ENCODE data around the gene NELFCD. TPM values are rescaled to one million over a fixed set of nuclear protein-coding genes. Genes with fewer than 3 reads are reported as not detected.

Gene NELFCD
- total and polyA plus RNA-seq, 9 of the 15 experiments (the other 6 are each of a cell fraction or from before 2014, with no cell fraction given) = 11.7 to 163 (median 96.5) TPM

DNA sequence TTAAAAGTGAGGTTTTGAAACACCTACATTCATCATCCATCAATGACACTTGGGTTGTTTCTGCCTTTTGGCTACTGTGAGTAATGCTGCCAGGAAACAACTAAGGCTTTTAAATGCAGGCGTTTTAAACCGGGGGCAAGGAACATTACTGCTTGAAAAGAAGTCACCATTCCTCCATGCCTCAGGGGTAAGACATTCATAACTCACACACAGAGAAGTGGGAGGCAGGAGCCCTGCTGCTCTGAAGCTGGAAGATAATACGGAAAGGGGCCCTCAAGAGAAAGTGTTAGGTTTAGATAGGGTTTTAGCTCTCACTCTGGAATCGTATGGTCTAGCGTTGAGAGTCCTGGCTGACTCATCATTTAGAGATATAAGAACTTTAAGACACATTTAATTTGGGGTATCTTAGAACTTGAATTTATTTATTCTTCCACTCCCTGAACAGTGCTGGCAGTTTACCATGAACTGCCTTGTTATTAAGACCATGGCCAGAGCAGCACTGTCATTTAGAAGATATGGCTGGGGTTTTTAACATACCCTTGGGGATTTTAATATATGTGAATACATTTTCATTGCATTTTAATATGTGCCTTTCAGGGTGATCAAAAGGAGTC, 40.0 kb downstream of the NELFCD start (continued):
- TF ChIP-seq, protein P1, sequence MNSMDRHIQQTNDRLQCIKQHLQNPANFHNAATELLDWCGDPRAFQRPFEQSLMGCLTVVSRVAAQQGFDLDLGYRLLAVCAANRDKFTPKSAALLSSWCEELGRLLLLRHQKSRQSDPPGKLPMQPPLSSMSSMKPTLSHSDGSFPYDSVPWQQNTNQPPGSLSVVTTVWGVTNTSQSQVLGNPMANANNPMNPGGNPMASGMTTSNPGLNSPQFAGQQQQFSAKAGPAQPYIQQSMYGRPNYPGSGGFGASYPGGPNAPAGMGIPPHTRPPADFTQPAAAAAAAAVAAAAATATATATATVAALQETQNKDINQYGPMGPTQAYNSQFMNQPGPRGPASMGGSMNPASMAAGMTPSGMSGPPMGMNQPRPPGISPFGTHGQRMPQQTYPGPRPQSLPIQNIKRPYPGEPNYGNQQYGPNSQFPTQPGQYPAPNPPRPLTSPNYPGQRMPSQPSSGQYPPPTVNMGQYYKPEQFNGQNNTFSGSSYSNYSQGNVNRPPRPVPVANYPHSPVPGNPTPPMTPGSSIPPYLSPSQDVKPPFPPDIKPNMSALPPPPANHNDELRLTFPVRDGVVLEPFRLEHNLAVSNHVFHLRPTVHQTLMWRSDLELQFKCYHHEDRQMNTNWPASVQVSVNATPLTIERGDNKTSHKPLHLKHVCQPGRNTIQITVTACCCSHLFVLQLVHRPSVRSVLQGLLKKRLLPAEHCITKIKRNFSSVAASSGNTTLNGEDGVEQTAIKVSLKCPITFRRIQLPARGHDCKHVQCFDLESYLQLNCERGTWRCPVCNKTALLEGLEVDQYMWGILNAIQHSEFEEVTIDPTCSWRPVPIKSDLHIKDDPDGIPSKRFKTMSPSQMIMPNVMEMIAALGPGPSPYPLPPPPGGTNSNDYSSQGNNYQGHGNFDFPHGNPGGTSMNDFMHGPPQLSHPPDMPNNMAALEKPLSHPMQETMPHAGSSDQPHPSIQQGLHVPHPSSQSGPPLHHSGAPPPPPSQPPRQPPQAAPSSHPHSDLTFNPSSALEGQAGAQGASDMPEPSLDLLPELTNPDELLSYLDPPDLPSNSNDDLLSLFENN (IDR thresholded peaks at IDR 0.05; ENCODE audit: low read depth in 2 of 2, low read length in 2 of 2) = peak in 1 of 2 experiments; percentile 98; a peak in 2 of 4 replicates
- TF ChIP-seq RBM15 (IDR thresholded peaks at IDR 0.05; ENCODE audit: insufficient read depth, low read length) = no peak
- no peak for TF ChIP-seq NUFIP1 (IDR thresholded peaks at IDR 0.05; ENCODE audit: partially characterized antibody)
- TF ChIP-seq SP2 (IDR thresholded peaks at IDR 0.05; ENCODE audit: extremely low read depth, low read depth, low read length, poor library complexity, severe bottlenecking) = no peak
- TF ChIP-seq POLR2AphosphoS2 (IDR thresholded peaks at IDR 0.05; ENCODE audit: low read length) = peak; percentile 62; the same call in 1 of the 2 replicates
- no peak for TF ChIP-seq ZNF384 (IDR thresholded peaks at IDR 0.05; ENCODE audit: low read depth, low read length)
- TF ChIP-seq, protein P2, sequence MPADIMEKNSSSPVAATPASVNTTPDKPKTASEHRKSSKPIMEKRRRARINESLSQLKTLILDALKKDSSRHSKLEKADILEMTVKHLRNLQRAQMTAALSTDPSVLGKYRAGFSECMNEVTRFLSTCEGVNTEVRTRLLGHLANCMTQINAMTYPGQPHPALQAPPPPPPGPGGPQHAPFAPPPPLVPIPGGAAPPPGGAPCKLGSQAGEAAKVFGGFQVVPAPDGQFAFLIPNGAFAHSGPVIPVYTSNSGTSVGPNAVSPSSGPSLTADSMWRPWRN (IDR thresholded peaks at IDR 0.05; ENCODE audit: low read depth) = 0 out of 2 replicates have a peak, but pooled peaks have one; percentile 27
- TF ChIP-seq ZNF780A (CRISPR knock-in tag; IDR thresholded peaks at IDR 0.05) = no peak
- peak; percentile 98 for TF ChIP-seq TAL1 (IDR thresholded peaks at IDR 0.05)
- TF ChIP-seq, protein P3, sequence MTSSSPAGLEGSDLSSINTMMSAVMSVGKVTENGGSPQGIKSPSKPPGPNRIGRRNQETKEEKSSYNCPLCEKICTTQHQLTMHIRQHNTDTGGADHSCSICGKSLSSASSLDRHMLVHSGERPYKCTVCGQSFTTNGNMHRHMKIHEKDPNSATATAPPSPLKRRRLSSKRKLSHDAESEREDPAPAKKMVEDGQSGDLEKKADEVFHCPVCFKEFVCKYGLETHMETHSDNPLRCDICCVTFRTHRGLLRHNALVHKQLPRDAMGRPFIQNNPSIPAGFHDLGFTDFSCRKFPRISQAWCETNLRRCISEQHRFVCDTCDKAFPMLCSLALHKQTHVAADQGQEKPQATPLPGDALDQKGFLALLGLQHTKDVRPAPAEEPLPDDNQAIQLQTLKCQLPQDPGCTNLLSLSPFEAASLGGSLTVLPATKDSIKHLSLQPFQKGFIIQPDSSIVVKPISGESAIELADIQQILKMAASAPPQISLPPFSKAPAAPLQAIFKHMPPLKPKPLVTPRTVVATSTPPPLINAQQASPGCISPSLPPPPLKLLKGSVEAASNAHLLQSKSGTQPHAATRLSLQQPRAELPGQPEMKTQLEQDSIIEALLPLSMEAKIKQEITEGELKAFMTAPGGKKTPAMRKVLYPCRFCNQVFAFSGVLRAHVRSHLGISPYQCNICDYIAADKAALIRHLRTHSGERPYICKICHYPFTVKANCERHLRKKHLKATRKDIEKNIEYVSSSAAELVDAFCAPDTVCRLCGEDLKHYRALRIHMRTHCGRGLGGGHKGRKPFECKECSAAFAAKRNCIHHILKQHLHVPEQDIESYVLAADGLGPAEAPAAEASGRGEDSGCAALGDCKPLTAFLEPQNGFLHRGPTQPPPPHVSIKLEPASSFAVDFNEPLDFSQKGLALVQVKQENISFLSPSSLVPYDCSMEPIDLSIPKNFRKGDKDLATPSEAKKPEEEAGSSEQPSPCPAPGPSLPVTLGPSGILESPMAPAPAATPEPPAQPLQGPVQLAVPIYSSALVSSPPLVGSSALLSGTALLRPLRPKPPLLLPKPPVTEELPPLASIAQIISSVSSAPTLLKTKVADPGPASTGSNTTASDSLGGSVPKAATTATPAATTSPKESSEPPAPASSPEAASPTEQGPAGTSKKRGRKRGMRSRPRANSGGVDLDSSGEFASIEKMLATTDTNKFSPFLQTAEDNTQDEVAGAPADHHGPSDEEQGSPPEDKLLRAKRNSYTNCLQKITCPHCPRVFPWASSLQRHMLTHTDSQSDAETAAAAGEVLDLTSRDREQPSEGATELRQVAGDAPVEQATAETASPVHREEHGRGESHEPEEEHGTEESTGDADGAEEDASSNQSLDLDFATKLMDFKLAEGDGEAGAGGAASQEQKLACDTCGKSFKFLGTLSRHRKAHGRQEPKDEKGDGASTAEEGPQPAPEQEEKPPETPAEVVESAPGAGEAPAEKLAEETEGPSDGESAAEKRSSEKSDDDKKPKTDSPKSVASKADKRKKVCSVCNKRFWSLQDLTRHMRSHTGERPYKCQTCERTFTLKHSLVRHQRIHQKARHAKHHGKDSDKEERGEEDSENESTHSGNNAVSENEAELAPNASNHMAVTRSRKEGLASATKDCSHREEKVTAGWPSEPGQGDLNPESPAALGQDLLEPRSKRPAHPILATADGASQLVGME (CRISPR knock-in tag; IDR thresholded peaks at IDR 0.05) = no peak
- no peak for TF ChIP-seq PTTG1 (tag; IDR thresholded peaks at IDR 0.05; ENCODE audit: low read depth)
- no peak for TF ChIP-seq NFYB (IDR thresholded peaks at IDR 0.05; ENCODE audit: extremely low read depth, insufficient read length)
- TF ChIP-seq, protein P4, sequence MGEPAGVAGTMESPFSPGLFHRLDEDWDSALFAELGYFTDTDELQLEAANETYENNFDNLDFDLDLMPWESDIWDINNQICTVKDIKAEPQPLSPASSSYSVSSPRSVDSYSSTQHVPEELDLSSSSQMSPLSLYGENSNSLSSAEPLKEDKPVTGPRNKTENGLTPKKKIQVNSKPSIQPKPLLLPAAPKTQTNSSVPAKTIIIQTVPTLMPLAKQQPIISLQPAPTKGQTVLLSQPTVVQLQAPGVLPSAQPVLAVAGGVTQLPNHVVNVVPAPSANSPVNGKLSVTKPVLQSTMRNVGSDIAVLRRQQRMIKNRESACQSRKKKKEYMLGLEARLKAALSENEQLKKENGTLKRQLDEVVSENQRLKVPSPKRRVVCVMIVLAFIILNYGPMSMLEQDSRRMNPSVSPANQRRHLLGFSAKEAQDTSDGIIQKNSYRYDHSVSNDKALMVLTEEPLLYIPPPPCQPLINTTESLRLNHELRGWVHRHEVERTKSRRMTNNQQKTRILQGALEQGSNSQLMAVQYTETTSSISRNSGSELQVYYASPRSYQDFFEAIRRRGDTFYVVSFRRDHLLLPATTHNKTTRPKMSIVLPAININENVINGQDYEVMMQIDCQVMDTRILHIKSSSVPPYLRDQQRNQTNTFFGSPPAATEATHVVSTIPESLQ (CRISPR knock-in tag; IDR thresholded peaks at IDR 0.05) = no peak
- no peak for TF ChIP-seq KAT2B (IDR thresholded peaks at IDR 0.05; ENCODE audit: low read depth, low read length)
- TF ChIP-seq BHLHE40 (IDR thresholded peaks at IDR 0.05; ENCODE audit: low read length) = peak; percentile 57
- peak; percentile 21; the same call in 1 of the 2 replicates for TF ChIP-seq LCOR (CRISPR knock-in tag; IDR thresholded peaks at IDR 0.05)
